K562 (cell line): ENCODE results near the gene SORCS2. TPM values are rescaled to one million over a fixed set of nuclear protein-coding genes. Genes with fewer than 3 reads are reported as not detected.

Source experiments
- HNRNPUL1 ChIP-seq: fragments of 200-400 bp; formaldehyde crosslinking; IDR thresholded peaks from 2 replicates; pipeline ENCODE4 v1.6.1; 2017; ENCODE audit warnings: low read length
- JUNB ChIP-seq: fragments of 450-650 bp; formaldehyde crosslinking; conservative IDR thresholded peaks from 2 replicates; pipeline ENCODE4 v1.4.0; 2020; ENCODE audit warnings: mild to moderate bottlenecking
- MGA ChIP-seq: fragments of 450-650 bp; IDR thresholded peaks from 2 replicates; pipeline ENCODE4 v1.6.1; 2016; ENCODE audit warnings: mild to moderate bottlenecking, moderate library complexity
- SMC3 ChIP-seq: conservative IDR thresholded peaks from 2 replicates; pipeline ENCODE4 v1.6.1; 2011; ENCODE audit warnings: low read depth, low read length, improper control_type of control experiment; ENCODE audit not compliant: insufficient read depth
- ZNF668 ChIP-seq: fragments of 250-450 bp; sonication (Bioruptor Pico); IDR thresholded peaks from 2 replicates; pipeline ENCODE4 v1.8.0; 2022; ENCODE audit warnings: mild to moderate bottlenecking, inconsistent platforms
- polyA plus RNA-seq, 8 experiments: library from polyadenylated mRNA; depleted of rRNA in 4 of 8; stranded (reverse) in 5 of 8; unstranded in 3 of 8; fragments of >200 nt; fragmentation: Nextera tagmentation in 2 of 8; fragmentation: Illumina TruSeq in 1 of 8; extraction: Ambion mirVana in 2 of 8; extraction: Trizol in 1 of 8; gene quantifications; 2 replicates each; pipeline versions ENCODE4 v1.2.1 to v1.2.3, GENCODE V29; 2011 to 2014; ENCODE audit warnings: inconsistent platforms in 1 of 8, missing spikeins in 1 of 8
- total RNA-seq, 7 experiments: library from RNA; depleted of rRNA in 6 of 7; stranded (reverse); fragments of >200 nt in 6 of 7; fragmentation: Illumina TruSeq in 2 of 7; extraction: Trizol in 2 of 7; gene quantifications; 2 replicates each; pipeline versions ENCODE4 v1.2.1 to v1.2.3, GENCODE V29; 2011 to 2021; ENCODE audit warnings: low replicate concordance in 1 of 7

Gene SORCS2
- total and polyA plus RNA-seq, 9 of the 15 experiments (the other 6 are each of a cell fraction or from before 2014, with no cell fraction given) = not detected

GRCh38 chr4:7359400-7360062 is 167.2 kb downstream of the SORCS2 start (continued):
- no peak for TF ChIP-seq MGA
- TF ChIP-seq ZNF668 = no peak
- no peak for TF ChIP-seq HNRNPUL1
- TF ChIP-seq JUNB = no peak
- no peak for TF ChIP-seq SMC3
